HG03521 (cell line): ENCODE results near the gene CUTA.
"Not testable (repeated sequence)": the region's sequence is repeated elsewhere in the genome, so short reads cannot be mapped to it uniquely, and the experiment has no call there.

Experiments
- ATAC-seq: cut with Tn5 transposase; IDR thresholded peaks from one replicate; pipeline ENCODE4 v1.9.1; 2021; ENCODE audit warnings: mild to moderate bottlenecking, moderate library complexity; ENCODE audit not compliant: unreplicated experiment

Gene CUTA

DNA sequence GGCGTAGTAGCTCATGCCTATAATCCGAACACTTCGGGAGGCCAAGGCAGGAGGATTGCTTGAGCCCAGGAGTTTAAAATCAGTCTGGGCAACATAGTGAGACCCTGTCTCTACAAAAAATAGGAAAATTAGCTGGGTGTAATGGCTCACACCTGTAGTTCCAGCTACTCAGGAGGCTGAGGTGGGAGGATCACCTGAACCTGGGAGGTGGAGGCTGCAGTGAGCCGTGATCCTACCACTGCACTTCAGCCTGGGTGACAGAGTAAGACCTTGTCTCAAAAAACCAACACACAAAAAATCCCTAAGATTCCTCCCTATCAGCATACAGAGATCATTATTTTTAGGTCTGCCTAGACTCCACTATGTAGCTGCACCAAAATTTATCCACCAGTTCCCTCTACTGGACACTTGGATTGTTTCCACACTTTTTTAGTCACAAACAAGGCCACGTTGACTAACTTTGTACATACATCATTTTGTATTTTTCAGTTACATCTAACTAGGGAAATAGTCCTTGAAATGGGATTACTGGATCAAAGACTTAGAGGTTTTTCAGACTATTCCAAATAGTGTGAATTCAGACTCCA is 10.7 kb downstream of the CUTA start:
- no peak for ATAC-seq

- ATAC-seq: no peak
These were observed 11.8 kb downstream of the CUTA start for GRCh38 chr6:33406126-33406525.

DNA sequence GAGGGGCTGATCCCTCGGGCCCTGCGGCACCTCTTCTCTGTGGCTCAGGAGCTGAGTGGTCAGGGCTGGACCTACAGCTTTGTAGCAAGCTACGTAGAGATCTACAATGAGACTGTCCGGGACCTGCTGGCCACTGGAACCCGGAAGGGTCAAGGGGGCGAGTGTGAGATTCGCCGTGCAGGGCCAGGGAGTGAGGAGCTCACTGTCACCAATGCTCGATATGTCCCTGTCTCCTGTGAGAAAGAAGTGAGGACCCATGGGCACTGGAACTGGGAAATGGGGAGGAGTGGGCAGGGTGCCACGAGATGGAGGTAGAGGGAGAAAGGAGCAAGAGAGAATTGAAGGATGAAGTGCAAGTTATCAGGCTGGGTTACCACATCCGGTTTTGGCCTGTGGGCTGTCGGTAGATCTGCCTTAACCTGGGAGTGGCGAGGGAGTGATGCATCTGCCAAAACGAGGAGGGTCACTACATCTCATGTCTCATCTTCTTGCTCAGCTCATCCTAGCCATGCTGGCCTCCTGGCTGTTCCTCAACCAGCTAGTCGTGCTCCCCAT is 12.4 kb downstream of the CUTA start:
- no peak for ATAC-seq

DNA sequence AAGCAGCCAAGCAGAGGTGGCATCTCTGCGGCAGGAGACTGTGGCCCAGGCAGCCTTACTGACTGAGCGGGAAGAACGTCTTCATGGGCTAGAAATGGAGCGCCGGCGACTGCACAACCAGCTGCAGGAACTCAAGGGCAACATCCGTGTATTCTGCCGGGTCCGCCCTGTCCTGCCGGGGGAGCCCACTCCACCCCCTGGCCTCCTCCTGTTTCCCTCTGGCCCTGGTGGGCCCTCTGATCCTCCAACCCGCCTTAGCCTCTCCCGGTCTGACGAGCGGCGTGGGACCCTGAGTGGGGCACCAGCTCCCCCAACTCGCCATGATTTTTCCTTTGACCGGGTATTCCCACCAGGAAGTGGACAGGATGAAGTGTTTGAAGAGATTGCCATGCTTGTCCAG is 13.0 kb downstream of the CUTA start:
- ATAC-seq: no peak

- not testable (repeated sequence) for ATAC-seq
These were observed 18.0 kb downstream of the CUTA start for GRCh38 chr6:33399881-33400280.

DNA sequence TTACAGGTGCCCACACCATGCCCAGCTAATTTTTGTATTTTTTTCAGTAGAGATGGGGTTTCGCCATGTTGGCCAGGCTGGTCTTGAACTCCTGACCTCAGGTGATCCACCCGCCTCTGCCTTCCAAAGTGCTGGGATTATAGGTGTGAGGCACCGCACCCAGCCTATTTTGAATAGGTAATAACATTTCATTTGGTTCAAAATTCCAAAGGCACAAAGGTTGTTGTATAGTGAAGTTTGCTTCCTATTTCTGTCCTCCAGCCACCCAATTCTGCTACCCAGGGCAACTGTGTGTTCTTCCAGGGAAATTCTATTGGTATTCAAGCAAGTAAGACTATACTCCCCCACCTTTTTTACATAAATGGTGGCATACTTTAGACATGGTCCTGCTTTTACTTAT is 19.3 kb downstream of the CUTA start:
- ATAC-seq: not testable (repeated sequence)

GRCh38 chr6:33397541-33397940 is 20.4 kb downstream of the CUTA start:
- ATAC-seq: no peak

DNA sequence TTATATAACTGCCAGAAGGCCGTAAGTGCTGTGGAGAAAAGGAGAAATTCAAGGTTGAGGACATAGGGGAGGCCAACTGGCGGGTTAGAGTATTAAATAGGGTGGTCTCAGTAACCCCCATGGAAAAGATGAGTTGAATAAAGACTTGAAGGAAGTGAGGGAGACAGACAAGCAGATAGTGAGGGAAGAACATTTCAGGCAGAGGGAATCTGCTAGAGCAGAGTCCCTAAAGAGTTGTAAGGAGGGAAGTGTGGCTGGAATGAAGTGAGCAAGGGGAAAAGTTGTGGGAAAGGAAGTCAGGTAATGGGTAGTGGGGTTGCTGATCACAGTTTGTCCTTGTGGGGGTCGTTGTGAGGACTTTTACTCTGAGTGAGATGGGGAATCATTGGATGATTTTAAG is 24.9 kb downstream of the CUTA start:
- no peak for ATAC-seq

DNA sequence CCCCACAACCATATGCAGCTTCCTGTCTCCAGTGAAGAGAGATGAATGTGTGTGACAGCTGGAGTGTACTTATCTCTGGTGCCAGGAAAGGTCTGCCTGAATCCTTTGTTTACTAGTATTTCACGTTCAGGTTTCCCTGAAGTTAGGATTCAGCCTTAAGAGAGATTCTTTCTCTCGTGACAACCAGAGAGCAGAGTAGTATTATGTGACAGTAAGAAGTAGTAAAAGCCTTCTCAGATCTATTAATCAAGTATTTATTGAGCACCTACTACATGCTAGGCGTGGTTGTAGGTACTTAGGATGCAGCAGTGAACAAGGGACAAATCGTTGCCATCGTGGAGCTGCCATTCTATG is 25.3 kb downstream of the CUTA start:
- no peak for ATAC-seq

DNA sequence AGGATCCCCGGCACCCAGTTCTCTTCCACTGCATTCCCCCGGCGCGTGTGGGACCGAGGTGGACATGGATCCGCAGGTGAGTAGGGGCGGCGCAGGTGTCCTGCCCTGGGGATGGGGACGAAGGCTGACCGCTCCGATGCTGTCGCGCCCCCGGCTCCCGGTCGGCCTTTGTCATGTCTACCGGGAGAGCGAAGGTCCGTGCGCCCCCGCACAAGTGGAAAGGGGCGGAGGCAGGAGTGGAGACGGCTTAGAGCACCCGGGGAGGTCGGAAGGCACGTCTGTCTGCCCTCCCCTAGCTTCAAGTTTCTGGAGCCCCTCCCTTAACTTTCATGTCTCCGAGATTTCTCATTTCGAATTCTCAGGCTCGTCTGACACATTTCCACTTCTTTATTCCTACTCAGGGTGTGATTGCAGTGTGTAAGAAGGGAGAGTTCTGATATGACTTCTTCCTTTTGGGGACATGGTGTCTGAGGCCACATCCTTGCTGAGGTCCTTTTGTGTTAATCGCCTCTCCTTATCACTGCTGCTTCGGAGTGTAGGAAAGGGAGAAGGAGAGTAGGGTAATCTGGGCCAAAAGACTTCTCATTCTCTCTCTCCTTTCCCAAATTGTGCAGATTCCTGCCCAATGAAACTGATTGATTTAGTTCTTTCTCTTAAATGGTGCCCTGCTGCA is 25.8 kb downstream of the CUTA start:
- ATAC-seq: peak; percentile 6

DNA sequence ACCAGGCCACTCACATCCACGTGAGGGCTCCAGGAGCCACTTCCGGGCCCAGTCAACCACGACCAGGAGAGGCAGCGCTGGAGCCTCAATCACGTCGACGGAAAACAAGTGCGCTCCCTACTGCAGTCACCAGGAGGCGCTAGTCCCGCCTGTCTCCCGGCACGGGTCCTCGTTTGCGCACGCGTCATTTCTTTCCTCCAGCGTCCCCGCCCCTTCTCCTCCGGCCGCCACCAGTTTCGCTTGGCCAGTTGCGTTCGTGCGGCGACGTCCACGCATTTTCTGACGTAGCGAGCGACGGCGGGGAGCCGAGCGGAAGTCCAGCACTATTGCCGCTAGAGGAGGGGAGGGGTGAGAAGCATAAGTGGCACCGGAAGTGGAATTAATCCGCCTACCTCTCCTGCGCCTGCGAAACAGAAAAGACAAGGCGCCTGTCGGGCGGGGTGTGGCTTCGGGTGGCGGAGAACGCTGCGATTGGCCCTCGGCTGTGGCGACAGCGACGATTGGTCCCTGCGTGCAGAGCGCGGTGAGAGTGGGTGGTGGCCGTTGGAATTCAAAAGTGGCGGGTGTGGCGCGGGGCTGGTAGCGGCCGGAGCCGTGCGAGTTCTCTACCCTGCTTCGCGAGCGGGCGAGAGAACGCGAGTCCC is 26.5 kb downstream of the CUTA start, which contains the start of gene KIFC1:
TSS of gene KIFC1 (plus strand) at position 546 of the 644 bp plus-strand sequence. CDS start 163 bp downstream, outside the sequence.
- peak; percentile 83 for ATAC-seq

DNA sequence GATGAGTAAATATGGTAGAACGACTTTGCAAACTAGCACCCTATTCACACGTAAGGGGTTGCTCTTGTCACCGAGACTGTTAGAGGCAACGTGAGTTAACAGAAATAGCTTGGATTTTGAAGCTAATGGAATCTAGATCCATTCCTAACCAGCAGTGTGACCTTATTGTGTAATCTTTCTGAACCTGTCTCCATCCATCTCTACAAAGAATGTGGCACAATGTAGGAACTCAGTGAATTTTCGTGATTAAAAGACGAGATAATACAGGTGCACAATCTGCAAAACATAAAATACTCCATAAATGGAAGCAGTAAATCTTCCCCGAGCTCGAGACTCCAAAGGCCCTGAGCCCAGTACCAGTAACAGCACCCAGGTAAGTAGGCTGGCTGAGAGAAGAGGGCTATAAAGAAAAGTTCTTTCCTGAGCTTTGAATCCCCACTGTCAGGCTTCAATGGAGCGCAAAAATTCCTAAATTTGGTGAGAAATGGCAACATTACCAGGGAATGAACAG is 27.1 kb downstream of the CUTA start:
- no peak for ATAC-seq

DNA sequence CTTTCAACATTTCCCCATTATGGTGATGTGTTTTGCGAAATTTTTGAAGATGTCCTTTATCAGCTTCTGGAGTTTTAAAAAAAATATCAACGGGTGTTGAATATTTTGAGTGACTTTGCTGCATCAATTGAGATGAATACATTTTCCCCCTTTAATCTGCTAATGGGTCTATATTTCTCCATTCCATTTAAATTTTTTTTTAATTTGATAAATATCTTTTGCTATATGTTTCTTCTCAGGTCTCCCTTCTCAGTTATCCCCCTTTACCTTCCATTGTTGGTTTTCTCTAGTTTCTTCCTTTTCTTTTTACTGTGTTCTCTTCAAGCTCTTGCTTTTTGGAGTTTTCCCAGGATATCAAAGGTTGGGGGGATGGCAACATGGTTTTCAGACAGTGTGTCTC is 27.7 kb downstream of the CUTA start:
- ATAC-seq: no peak

GRCh38 chr6:33384581-33385020 is 33.3 kb downstream of the CUTA start:
- ATAC-seq: no peak

DNA sequence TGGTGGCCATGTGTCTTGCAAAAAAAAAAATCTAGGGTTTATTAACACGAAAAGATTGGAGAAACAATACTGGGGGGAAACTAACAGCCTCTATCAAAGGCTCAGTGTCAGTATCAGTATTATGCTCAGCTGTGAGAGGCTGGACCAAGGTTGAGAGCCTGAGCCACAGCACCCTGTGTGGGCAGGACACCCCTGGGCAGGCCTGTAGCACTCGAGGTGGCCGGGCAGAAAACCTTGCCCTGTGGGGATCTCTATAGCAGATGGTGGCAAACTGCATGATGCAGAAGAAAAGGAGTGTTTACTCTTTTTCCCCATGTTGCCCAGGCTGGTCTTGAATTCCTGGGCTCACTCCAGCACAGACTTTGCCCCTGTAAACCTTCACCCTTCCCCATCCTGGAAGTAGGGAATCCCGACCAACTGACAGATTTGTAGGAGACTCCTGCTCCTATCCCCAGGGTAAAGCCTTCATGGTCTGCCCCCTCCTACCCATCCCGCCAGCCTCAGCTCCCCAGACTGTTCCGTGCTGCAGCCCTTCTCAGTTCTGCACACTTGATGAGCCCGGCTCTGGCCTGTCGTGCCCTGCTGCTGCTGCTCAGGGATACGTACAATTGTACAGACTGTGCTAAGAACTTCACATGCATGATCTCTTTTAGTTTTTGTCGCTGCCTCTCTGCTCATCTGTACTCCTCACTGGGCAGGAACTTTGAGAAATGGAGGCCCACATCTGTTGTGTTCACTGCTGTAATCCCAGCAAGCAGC is 34.3 kb downstream of the CUTA start:
- ATAC-seq: no peak

DNA sequence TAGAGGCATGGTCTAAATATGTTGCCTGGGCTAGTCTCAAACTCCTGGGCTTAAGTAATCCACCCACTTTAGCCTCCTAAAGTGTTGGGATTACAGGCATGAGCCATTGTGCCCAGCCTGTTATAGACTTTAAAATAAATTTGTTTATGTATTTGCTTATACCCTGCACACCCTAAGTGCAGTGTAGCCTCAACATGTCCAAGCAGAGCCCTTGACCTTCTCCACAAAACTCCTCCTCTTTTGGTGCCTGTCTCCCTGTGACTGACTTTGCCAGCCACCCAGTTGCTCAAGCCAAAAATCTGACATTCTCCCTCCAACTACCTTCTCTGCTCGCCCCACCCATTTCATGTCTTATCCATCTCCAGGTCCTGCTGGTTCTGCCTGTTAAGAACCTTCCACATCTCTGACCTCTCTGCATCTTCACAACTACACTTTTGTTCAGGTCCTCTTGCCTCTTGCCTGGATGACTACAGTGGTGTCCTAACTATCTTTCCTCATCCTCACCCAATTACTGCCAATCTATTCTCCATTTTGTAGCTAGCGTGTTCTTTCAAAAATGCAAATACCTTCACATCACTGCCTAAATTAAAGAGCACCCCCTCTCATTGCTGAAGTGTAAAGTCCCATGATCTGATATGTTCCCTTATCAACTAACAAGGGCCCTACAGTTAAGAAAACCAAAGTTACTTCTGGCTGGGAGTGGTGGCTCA is 37.5 kb downstream of the CUTA start:
- ATAC-seq: no peak

GRCh38 chr6:33379184-33379583 is 38.7 kb downstream of the CUTA start:
- ATAC-seq: not testable (repeated sequence)

GRCh38 chr6:33377171-33377570 is 40.7 kb downstream of the CUTA start:
- no peak for ATAC-seq

DNA sequence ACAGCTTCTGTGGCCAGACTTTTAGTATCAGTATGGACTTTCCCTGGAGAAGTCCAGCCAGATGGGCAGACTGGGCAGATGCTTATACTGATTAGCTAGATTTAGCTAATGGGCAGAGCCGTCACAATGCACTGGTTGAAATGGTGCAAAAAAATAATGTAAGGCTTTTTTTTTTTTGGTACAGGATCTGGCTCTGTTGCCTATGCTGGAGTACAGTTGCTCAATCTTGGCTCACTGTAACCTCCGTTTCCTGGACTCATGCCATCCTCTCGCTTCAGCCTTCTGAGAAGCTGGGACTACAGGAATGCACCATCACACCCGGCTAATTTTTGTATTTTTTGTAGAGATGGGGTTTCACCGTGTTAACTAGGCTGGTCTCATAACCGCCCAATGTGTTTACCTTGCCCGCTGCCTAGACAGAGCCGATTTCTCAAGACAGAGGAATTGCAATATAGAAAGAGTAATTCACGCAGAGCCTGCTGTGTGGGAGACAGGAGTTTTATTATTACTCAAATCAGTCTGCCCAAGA is 42.7 kb downstream of the CUTA start:
- no peak for ATAC-seq
